HG03558 (cell line): Measurements from ENCODE around the gene SH3YL1.
"Not testable (repeated sequence)": the region's sequence is repeated elsewhere in the genome, so short reads cannot be mapped to it uniquely, and the experiment has no call there.

ENCODE experiments used
- ATAC-seq: cut with Tn5 transposase; IDR thresholded peaks from one replicate; pipeline ENCODE4 v1.9.1; 2021; ENCODE audit warnings: moderate number of reproducible peaks; ENCODE audit not compliant: unreplicated experiment; ENCODE audit errors: extremely low read depth

Gene SH3YL1

GRCh38 chr2:191311-192190 lies 72.3 kb downstream of the SH3YL1 start:
- no peak for ATAC-seq

- ATAC-seq, result no peak
Observed at GRCh38 chr2:187825-188224, 76.0 kb downstream of the SH3YL1 start.

- no peak for ATAC-seq
Observed at GRCh38 chr2:185221-185620, 78.6 kb downstream of the SH3YL1 start.

- ATAC-seq, result no peak
Observed at GRCh38 chr2:184695-185094, 79.1 kb downstream of the SH3YL1 start.

- ATAC-seq, result no peak
Observed at GRCh38 chr2:182509-183122, 81.2 kb downstream of the SH3YL1 start.

- ATAC-seq, result no peak
Observed at GRCh38 chr2:180311-180710, 83.5 kb downstream of the SH3YL1 start.

GRCh38 chr2:179886-180285 lies 83.9 kb downstream of the SH3YL1 start:
- ATAC-seq, result no peak

- no peak for ATAC-seq
Observed at GRCh38 chr2:177733-178132, 86.1 kb downstream of the SH3YL1 start.

GRCh38 chr2:176917-177316 lies 86.9 kb downstream of the SH3YL1 start:
- no peak for ATAC-seq

- no peak for ATAC-seq
Observed at GRCh38 chr2:175880-176820, 87.7 kb downstream of the SH3YL1 start.

GRCh38 chr2:175161-175786 lies 88.6 kb downstream of the SH3YL1 start:
- ATAC-seq, result no peak

GRCh38 chr2:172120-172519 lies 91.7 kb downstream of the SH3YL1 start:
- ATAC-seq, result not testable (repeated sequence)

GRCh38 chr2:169741-170140 lies 94.1 kb downstream of the SH3YL1 start:
- no peak for ATAC-seq
